Tibial nerve (tissue), 3 donors: Measurements from ENCODE around the gene KCNG4.
A peak's percentile ranks its signal among the peaks of the same experiment; 100 is the strongest.

Source experiments
- CTCF ChIP-seq, 5 experiments: fragments of 200-600 bp in 3 of 5; fragments of 450-650 bp in 2 of 5; sonication (generic) in 3 of 5; IDR thresholded peaks; one replicate each; pipeline ENCODE4 v1.5.1; 2016 to 2019; ENCODE audit warnings: antibody characterized with exemption in 5 of 5, mild to moderate bottlenecking in 3 of 5, moderate library complexity in 2 of 5
- POLR2A ChIP-seq, 2 donors: fragments of 450-650 bp; IDR thresholded peaks; one replicate each; pipeline ENCODE4 v1.6.1; 2017; ENCODE audit warnings: antibody characterized with exemption in 2 of 2, mild to moderate bottlenecking in 2 of 2, moderate library complexity in 2 of 2

DNA sequence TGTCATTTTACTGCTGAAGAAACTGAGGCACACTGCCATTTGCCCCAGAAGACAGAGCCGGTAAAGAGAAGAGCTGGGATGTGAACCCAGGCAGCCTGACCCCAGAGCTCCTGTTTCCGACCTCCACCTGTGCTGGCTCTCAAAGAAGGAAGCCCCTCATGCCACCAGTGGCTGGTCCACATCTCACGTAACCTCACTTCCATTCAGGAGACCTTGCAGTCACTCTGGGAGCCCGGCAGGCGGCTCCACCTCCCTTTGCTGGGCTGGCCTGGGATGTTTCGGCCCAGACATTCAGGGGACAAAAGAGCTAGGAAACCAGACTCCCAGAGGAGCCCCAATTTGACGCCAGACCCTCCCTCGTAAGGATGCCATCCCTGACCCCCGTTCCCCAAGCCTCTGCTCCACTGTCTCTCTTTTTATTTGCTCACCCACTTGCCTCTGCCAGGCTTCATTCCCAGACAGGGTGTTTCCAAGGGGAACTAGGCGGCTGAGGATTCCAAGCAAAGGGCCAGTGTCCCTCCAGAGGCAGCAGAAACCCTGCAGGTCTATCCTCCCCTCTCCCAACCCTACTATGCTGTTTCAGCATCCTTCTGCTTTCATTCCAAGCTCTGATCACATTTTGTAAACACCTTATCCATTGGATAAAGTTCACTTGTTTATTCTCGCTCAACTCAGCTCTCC lies 55.8 kb downstream of the KCNG4 start:
- TF ChIP-seq CTCF (IDR thresholded peaks at IDR 0.05): peak in 1 of 5 experiments; percentile 9
- TF ChIP-seq POLR2A (IDR thresholded peaks at IDR 0.05): no peak
